ENCODE data around the gene MTIF3. TPM values are rescaled to one million over a fixed set of nuclear protein-coding genes. Genes with fewer than 3 reads are reported as not detected.

The MTIF3 gene
- total RNA-seq, 4 donors from 2014 or later, result 96.6 to 165 (median 142) TPM

DNA sequence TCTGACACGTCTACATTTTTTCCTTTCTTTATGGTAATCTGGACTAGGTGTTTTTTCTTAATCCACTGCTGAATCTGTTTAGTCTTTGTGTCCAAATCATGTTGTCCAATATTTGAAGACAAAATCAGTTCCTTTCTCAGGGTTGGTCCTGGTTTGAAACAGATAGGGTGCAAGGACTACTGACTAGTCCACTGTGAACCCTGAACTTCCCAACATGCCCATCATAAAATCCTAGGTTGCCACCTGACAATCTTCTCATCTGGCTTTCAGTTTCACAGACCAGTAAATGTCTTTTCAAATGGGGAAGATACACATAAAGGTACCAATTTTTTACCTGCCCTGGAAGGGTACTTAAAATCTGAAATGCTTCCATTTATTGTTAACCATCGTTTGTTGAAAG is 13.2 kb downstream of the MTIF3 start:
- TF ChIP-seq, protein P1, sequence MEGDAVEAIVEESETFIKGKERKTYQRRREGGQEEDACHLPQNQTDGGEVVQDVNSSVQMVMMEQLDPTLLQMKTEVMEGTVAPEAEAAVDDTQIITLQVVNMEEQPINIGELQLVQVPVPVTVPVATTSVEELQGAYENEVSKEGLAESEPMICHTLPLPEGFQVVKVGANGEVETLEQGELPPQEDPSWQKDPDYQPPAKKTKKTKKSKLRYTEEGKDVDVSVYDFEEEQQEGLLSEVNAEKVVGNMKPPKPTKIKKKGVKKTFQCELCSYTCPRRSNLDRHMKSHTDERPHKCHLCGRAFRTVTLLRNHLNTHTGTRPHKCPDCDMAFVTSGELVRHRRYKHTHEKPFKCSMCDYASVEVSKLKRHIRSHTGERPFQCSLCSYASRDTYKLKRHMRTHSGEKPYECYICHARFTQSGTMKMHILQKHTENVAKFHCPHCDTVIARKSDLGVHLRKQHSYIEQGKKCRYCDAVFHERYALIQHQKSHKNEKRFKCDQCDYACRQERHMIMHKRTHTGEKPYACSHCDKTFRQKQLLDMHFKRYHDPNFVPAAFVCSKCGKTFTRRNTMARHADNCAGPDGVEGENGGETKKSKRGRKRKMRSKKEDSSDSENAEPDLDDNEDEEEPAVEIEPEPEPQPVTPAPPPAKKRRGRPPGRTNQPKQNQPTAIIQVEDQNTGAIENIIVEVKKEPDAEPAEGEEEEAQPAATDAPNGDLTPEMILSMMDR (IDR thresholded peaks at IDR 0.05; ENCODE audit: low read depth), result no peak

DNA sequence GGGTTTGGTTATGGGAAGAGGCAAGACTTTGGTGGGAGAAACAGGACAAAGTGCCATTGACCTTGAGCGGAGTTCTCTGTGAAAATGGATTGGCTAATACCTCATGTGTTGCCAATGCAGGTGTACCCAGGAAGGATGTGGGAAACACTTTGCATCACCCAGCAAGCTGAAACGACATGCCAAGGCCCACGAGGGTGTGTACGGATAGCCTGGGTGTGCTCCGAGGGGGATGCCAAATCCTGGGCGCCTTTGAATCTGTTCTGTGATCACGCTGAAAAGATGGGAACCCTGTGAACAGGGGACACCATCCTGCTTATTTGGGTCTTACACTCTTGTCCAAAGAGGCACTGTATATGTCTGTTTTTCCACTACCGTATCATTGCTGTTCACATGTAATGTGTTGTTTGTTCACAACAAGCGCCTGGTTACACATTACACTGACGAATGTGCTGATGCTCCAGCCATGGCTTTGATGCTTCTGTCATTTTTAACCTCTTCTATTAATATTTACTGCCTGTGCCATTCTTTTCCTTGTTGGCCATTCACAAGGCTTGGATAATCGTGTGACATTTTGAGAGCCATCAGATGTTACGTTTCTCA is 17.7 kb downstream of the MTIF3 start:
- TF ChIP-seq, protein P1 (IDR thresholded peaks at IDR 0.05; ENCODE audit: low read depth), result no peak

DNA sequence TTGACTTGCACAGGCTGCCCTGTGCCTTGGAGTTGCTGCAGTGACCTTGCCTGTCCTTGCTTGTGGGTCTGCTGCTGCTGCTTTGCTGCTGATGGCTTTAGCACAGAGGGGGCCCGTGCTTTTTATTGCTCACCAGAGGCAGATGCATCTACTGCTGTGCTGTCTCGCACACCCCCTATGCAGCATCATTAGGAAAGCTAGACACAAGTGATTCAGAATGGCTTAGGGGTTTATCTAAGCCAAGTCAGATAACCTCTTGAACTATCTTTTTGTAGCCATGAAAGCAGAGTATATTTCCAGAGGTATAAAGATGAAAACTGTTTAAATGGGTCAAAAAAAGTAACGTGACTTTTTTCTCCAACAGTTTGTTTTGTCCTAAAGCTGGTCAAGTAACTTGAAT is 18.2 kb downstream of the MTIF3 start:
- TF ChIP-seq, protein P1 (IDR thresholded peaks at IDR 0.05; ENCODE audit: low read depth), result no peak

DNA sequence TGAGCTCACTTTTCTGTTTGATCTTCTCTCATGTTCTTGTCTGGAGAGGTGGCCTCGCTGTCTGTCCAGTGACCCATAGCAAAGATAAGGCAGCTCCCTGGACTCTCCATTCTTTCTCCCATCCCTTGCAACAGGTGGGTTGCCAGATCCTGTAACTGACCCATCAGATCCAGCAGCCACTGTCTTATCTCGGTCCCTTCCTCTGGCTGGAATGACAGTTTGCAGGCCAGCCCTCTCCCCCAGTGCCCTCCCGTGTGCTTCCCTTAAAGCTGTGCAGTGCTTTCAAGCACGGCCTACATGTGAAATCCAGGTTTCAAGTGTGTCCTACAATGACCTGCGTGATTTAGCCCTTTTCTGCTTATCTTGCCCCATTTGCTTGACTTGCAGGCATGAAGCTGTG is 22.2 kb downstream of the MTIF3 start:
- TF ChIP-seq, protein P1 (IDR thresholded peaks at IDR 0.05; ENCODE audit: low read depth), result no peak

DNA sequence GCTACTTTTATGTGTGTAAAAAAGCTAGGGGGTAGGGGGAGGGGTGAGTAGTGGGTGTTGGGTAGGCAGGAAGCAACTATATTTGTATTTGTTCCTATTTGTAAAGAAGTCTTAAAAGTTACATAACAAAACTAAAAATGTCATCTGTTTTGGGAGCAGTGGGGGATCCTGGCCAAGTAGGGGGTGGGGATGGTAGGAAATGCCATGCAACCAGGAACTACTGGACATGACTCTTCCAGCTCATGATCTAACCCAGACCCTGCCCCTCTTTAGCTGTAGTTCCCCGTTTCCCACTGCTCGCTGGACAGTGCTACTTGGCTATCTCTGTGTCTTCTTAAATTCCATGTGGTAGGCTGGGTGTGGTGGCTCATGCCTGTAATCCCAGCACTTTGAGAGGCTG is 22.7 kb downstream of the MTIF3 start:
- TF ChIP-seq, protein P1 (IDR thresholded peaks at IDR 0.05; ENCODE audit: low read depth), result no peak

DNA sequence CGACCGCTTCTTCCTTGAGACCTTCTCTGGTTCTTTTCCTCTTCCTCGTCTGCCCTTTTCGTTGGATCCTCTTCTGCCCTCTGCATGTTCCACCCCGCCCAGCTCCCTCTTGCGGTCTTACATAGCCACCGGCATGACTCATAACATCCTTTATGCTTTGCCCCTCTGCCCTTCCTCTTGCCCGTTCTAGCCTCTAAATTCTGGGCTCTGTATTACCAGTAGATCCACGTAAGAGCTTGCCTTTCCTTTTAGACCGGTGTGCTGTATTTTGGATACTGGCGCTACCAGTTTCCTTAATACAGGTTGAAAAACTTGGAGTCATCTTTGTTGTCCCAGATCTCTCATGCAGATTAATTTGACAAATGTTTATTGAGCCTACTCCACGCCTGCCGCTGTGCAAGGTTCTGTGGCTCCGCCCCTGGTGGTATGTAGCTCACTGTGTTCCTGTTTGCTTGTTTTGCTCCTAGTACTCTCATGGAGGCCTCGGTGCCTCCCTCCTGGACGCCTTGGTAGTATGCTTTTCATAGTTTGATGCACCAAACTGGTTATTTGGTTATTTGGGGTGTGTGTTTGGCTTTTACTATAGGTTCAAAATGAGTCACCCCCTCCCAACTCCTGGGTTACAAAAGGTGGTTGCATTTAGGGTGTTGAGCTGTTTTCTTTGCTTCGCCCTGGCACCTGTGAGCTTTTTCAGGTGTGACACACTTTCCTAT is 24.3 kb downstream of the MTIF3 start:
- TF ChIP-seq, protein P1 (IDR thresholded peaks at IDR 0.05; ENCODE audit: low read depth), result no peak

DNA sequence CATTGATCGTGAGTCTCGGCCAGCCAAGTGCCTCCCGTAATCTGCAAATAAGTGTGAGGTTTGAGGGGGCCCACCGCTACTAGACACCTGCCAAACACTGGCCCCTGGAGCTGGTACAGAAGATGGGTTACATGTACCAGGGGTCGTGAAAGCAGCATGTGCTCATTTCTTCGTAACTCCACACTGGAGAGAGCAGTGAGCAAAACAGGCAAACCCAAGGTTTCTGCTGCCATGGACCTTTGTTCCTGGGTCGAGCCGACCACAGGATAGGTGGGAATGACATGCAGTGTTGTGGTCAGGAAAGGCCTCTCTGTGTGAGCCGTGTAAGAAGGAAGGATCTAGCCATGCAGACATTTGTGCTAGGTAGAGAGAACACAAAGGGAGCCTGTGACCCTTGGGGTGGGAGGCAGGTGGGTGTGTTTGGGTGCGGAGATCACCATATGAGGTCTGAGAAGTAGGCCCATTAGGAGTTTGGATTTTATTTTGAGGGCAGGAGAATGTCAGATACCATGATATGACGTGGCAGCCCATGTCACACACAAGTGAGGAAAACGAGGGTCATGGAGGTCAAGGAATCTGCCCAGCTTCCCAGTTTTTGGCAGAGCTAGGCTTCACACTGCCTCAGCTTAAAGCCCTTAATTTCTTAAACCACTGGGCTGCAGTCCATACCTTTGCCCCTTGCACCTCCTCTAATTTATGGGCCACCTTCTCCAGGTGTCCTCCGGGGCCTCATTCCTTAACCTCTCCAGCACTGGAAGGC is 25.0 kb downstream of the MTIF3 start:
- TF ChIP-seq, protein P1 (IDR thresholded peaks at IDR 0.05; ENCODE audit: low read depth), result no peak

Measured in subcutaneous adipose tissue (tissue), 4 donors.